GM13976 (cell line): ENCODE results near the gene HPSE2.

Experiments
- DNase-seq: peaks from one replicate; pipeline ENCODE4 v3.0.0; 2012; ENCODE audit warnings: low spot score
- CTCF ChIP-seq: IDR thresholded peaks from 2 replicates; pipeline ENCODE4 v1.5.1; 2012; ENCODE audit warnings: borderline replicate concordance, mild to moderate bottlenecking; ENCODE audit not compliant: insufficient read depth; ENCODE audit errors: extremely low read depth, missing control alignments, control extremely low read depth
- in situ Hi-C: fragments of 300-500 bp; cut with MboI; formaldehyde crosslinking; loops from one replicate; pipeline ENCODE4 v1.12.0; 2022; ENCODE audit warnings: low sequenced_read_pairs, mixed read lengths, inconsistent platforms; ENCODE audit not compliant: unreplicated experiment

Gene HPSE2

GRCh38 chr10:98886686-98887085, 349.0 kb downstream of the HPSE2 start:
- in situ Hi-C loops, result no loop called here
- TF ChIP-seq CTCF, result no peak
- no peak for DNase-seq

DNA sequence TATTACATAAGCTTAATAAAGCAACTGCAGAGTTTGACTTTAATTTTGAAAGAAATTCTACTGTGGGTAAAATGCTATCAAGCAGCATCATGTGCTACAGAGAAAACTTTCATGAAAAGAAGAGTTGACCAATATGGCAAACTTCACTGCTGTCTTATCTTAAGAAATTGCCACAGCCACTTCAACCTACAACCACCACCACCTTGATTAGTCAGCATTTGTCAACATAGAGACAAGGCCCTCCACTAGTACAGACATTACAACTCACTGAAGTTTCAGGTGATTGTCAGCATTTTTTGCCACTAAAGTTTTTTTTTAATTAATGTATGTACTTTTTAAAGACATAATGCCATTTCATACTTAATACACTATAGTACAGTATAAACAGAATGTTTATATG, 350.3 kb downstream of the HPSE2 start:
- in situ Hi-C loops, result no loop called here
- no peak for DNase-seq
- TF ChIP-seq CTCF, result no peak

GRCh38 chr10:98881789-98882188, 353.9 kb downstream of the HPSE2 start:
- TF ChIP-seq CTCF, result no peak
- in situ Hi-C loops, result no loop called here
- no peak for DNase-seq

GRCh38 chr10:98880971-98881370, 354.7 kb downstream of the HPSE2 start:
- DNase-seq, result no peak
- in situ Hi-C loops, result no loop called here

DNA sequence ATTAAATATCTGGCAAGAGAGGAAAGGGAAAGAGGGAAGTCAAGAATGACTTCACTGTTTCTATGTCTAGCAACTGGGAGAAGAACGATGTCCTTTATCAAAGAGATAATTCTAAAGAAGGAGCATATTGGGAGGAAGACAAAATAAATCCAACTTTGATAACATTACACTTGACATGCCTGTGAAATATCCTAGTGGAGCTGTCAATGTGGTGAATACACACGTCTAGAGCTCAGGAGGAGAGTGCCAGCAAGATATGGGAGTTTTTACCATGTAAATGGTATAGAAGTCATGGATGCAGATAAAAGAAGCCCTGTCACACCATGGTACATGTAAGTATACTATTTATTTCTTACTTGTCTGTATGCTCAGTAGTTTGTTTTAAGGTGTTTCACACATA, 356.7 kb downstream of the HPSE2 start:
- in situ Hi-C loops, result no loop called here
- no peak for TF ChIP-seq CTCF
- no peak for DNase-seq

More at GRCh38 chr10:98880971-98881370, 354.7 kb downstream of the HPSE2 start:
- TF ChIP-seq CTCF, result no peak

GRCh38 chr10:98878418-98878817, 357.2 kb downstream of the HPSE2 start:
- in situ Hi-C loops, result no loop called here
- no peak for DNase-seq
- TF ChIP-seq CTCF, result no peak

DNA sequence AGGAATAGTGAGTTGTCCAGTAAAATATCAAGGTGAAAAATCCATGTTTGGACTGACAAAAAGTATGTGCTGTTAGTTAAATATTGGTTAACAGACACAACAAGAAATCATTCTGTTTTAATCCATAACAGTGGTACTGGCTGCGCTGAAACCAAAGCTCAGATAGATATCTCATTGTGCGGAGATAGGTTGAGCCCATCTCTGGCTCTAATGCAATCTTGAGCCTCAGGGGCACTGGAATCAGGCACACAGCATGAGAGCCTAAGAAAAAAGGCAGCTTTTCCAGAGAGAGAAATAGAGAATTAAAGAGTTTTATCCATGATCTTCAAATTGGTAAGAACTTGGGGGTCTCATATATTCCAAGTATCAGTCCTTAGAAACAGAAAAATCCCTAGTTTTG, 373.7 kb downstream of the HPSE2 start:
- no peak for TF ChIP-seq CTCF
- DNase-seq, result no peak
- in situ Hi-C loops, result no loop called here
